Upper lobe of right lung (tissue), 1 donor: ENCODE data around the gene INSYN2B. TPM values are rescaled to one million over a fixed set of nuclear protein-coding genes. Genes with fewer than 3 reads are reported as not detected.

Experiments
- ATAC-seq: fragments of 200-7000 bp; cut with Tn5 transposase; one replicate; pipeline ENCODE4 v1.9.1; 2020; ENCODE audit warnings: mild to moderate bottlenecking, moderate library complexity
- DNase-seq: peaks from one replicate; pipeline ENCODE4 v3.0.0-alpha.2; 2020
- H3K27ac ChIP-seq: fragments of 200-600 bp; one replicate; pipeline ENCODE4 v1.8.0; 2022
- H3K27me3 ChIP-seq: fragments of 200-600 bp; one replicate; pipeline ENCODE4 v1.8.0; 2022; ENCODE audit warnings: mild to moderate bottlenecking
- H3K36me3 ChIP-seq: fragments of 200-600 bp; one replicate; pipeline ENCODE4 v1.8.0; 2022
- H3K4me1 ChIP-seq: fragments of 200-600 bp; one replicate; pipeline ENCODE4 v1.8.0; 2022
- H3K4me3 ChIP-seq: fragments of 200-600 bp; one replicate; pipeline ENCODE4 v1.8.0; 2022; ENCODE audit warnings: mild to moderate bottlenecking
- H3K9me3 ChIP-seq: fragments of 200-600 bp; one replicate; pipeline ENCODE4 v1.8.0; 2022
- intact Hi-C: fragments of 100-400 bp; cut with DNase I; formaldehyde crosslinking; loops from one replicate; pipeline ENCODE4 v1.11.0; 2022
- total RNA-seq: library from RNA; stranded (reverse); fragmentation: NEBNext Ultra II Directional; extraction: Animal tissue kit (Norgen Biotek cat#: 25700); gene quantifications from one replicate; pipeline ENCODE4 v1.2.1, GENCODE V29; 2021
- TF ChIP-seq, protein P1 (sequence below): fragments of 200-600 bp; IDR thresholded peaks from one replicate; pipeline ENCODE4 v1.8.0; 2022; ENCODE audit warnings: antibody characterized with exemption
- donor health status: DM: no; HTN: yes; CAD: no; lungs with severe emphysema.

The INSYN2B gene
- total RNA-seq, 1 donor from 2014 or later: 0.17 TPM

DNA sequence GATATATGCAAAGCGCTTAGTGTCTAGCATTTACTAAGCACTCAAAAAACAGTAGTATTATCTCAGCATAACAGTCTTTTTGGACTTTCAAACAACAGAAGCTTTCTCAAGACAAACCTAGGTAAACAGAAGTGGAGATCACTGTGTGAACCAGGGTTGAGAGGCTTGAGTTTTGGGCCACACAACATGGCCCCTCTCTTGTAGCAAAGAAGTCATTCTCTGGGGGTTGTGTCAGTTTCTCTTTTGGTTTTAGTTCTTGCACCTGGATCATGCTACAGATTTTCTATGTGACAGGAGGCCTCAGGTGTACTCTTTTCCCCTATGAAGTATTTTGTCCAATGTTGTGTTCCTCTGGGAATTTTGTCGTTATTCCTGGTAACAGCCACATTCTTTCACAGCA, 30.0 kb downstream of the INSYN2B start:
- ATAC-seq (no peak), DNase-seq (no peak)
- H3K4me1 ChIP-seq: no peaks in the 10 kb centered on the region
- H3K27me3 ChIP-seq: no peaks in the 10 kb centered on the region
- H3K27ac ChIP-seq: no peak overlapping the region
- no peaks in the 10 kb centered on the region for H3K36me3 ChIP-seq
- TF ChIP-seq, protein P1, sequence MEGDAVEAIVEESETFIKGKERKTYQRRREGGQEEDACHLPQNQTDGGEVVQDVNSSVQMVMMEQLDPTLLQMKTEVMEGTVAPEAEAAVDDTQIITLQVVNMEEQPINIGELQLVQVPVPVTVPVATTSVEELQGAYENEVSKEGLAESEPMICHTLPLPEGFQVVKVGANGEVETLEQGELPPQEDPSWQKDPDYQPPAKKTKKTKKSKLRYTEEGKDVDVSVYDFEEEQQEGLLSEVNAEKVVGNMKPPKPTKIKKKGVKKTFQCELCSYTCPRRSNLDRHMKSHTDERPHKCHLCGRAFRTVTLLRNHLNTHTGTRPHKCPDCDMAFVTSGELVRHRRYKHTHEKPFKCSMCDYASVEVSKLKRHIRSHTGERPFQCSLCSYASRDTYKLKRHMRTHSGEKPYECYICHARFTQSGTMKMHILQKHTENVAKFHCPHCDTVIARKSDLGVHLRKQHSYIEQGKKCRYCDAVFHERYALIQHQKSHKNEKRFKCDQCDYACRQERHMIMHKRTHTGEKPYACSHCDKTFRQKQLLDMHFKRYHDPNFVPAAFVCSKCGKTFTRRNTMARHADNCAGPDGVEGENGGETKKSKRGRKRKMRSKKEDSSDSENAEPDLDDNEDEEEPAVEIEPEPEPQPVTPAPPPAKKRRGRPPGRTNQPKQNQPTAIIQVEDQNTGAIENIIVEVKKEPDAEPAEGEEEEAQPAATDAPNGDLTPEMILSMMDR: no peak
- intact Hi-C loops: no loop called here
- H3K4me3 ChIP-seq: no peak overlapping the region
- no peaks in the 10 kb centered on the region for H3K9me3 ChIP-seq

DNA sequence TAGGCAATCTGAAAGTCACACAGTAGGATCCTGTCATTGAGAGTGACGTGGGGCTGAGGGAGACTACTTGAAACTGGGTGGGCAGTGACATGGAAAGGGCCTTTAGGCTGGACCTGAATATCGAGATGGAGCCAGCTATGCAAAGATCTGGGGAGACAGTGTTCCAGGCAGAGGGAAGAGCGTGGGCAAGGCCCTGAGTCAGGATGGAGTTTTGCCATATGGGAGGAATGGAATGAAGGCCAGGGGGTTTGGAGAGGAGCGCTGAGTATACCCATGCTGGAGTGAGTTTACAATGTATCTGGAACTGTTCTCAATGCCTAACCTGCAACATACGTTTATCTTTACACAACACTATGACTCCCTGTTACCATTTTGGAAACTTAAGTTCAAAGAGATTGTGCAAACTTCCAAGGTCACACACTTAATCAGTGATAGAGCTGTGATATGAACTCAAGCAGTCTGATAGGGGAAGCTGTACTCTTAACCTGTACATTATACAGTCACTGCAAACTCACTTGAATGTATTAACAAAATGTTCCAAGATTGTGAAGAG, 33.5 kb downstream of the INSYN2B start:
- Histone ChIP-seq H3K9me3 (no peaks in the 10 kb centered on the region), H3K27me3 (no peaks in the 10 kb centered on the region), H3K4me1 (no peaks in the 10 kb centered on the region), H3K36me3 (no peaks in the 10 kb centered on the region), H3K27ac (no peak overlapping the region), H3K4me3 (no peak overlapping the region)
- TF ChIP-seq, protein P1: no peak
- DNase-seq (no peak), ATAC-seq (no peak)
- intact Hi-C loops: no loop called here

DNA sequence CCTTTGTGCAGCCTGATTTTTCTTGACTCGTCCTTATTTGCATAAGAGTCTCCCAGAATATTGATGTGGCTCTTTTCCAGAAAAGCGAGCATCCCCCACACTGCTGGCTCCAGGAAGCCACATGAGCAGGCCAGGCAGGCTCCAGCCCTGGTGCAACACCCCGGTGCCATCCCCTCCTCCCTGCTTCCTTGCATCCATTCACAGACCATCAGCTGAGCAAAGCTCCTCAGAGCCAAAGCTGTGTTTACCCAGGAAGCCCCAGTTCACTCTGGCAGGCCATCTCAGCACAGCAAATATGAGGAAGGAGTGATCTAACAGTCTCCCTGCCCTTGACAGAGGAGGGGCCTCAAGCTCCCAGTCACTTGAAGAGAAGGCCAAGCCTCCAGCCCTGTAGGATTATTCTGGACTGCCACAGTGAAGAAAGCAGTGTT, 34.4 kb downstream of the INSYN2B start:
- H3K4me3 ChIP-seq: no peak overlapping the region
- ATAC-seq: peak; percentile 77
- intact Hi-C loops: no loop called here
- no peaks in the 10 kb centered on the region for H3K36me3 ChIP-seq
- TF ChIP-seq, protein P1: no peak
- DNase-seq: no peak
- no peak overlapping the region for H3K27ac ChIP-seq
- no peaks in the 10 kb centered on the region for H3K4me1 ChIP-seq
- H3K27me3 ChIP-seq: no peaks in the 10 kb centered on the region
- H3K9me3 ChIP-seq: no peaks in the 10 kb centered on the region

DNA sequence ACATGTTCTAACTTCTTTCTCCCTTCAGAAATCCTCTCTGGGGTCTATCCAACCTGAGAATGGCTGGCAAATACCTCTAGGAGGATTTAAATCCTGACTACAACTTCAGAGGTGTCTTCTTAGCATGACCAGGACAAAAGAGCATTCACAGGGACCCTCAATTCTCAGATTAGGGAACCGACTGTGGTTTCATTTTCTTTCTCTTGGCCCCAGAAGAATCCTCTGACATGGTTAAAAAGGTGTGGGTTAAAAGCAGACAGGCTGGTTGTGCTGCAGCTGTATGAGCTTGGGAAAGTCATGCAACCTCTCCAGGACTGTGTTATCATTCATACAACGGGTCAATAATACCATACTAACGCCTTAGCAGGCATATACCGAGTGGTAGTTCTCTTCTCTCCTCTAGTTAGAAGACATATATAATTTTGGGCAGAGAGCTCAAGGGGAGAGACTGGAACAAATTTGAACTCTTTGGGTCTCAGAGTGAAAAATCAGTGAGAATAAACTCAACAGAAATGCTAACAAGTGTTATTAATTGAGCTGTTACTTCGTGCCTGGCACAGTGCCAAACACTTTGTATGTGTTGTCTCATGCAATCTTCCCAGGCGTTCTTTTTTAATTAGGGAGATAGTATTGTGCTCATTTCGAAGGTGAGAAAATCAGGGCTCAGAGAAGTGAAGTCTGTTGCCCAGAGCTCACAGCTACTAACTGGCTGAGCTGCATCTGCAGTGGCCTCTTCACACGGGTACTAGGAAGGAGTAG, 35.2 kb downstream of the INSYN2B start:
- TF ChIP-seq, protein P1: no peak
- no peaks in the 10 kb centered on the region for H3K36me3 ChIP-seq
- H3K9me3 ChIP-seq: no peaks in the 10 kb centered on the region
- no peaks in the 10 kb centered on the region for H3K27me3 ChIP-seq
- no peaks in the 10 kb centered on the region for H3K4me1 ChIP-seq
- ATAC-seq (no peak), DNase-seq (no peak)
- intact Hi-C loops: no loop called here
- H3K27ac ChIP-seq: no peak overlapping the region
- H3K4me3 ChIP-seq: no peak overlapping the region

DNA sequence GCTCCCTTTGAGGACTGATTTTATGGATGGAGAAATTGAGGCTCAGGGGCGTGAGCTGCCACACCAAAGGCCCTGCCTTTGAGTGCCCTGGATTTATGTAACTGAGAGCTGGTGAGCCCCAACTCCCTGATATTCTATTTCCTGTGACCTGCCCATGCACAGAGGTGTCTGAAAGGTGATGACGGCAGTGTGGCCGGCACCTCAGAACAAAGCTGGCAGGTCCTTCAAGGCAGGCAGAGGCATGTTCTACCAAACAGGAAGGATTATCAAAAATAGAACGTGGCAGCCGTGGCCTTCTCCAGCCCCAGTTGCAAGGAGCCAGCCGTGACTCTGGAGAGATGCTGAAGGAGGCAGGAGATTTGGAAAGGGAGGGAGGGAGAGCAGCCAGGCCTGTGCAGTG, 36.2 kb downstream of the INSYN2B start:
- ATAC-seq (no peak), DNase-seq (no peak)
- TF ChIP-seq, protein P1: no peak
- Histone ChIP-seq H3K9me3 (no peaks in the 10 kb centered on the region), H3K27ac (no peak overlapping the region), H3K27me3 (no peaks in the 10 kb centered on the region), H3K4me3 (no peak overlapping the region), H3K4me1 (no peaks in the 10 kb centered on the region), H3K36me3 (no peaks in the 10 kb centered on the region)
- intact Hi-C loops: no loop called here
